Retina (tissue), 1 donor: ENCODE data around the gene SCYL1.
"Not testable (repeated sequence)": the region's sequence is repeated elsewhere in the genome, so short reads cannot be mapped to it uniquely, and the experiment has no call there.

Experiments used
- DNase-seq: peaks from one replicate; pipeline ENCODE4 v3.0.0-alpha.2; 2016

The SCYL1 gene

GRCh38 chr11:65555693-65556231, 30.9 kb downstream of the SCYL1 start:
- DNase-seq = no peak

- DNase-seq = no peak
These were observed 31.8 kb downstream of the SCYL1 start for GRCh38 chr11:65556470-65557279.

- peak; percentile 32 for DNase-seq
These were observed 32.6 kb downstream of the SCYL1 start for GRCh38 chr11:65557280-65558001.

- DNase-seq = peak; percentile 83
These were observed 33.4 kb downstream of the SCYL1 start, which contains the start of gene LTBP3 for GRCh38 chr11:65558002-65558929. LTBP3 (minus strand) TSS chr11:65558359; CDS start chr11:65557959, 400 bp downstream.

- no peak for DNase-seq
These were observed 34.1 kb downstream of the SCYL1 start for GRCh38 chr11:65558930-65559509.

GRCh38 chr11:65559535-65559934, 34.7 kb downstream of the SCYL1 start:
- no peak for DNase-seq

GRCh38 chr11:65559951-65560537, 35.2 kb downstream of the SCYL1 start:
- DNase-seq = no peak

- peak; percentile 81 for DNase-seq
These were observed 35.9 kb downstream of the SCYL1 start for GRCh38 chr11:65560555-65561418.

GRCh38 chr11:65562020-65562419, 37.1 kb downstream of the SCYL1 start:
- DNase-seq = no peak

GRCh38 chr11:65562788-65563187, 37.9 kb downstream of the SCYL1 start:
- DNase-seq = no peak

GRCh38 chr11:65563601-65564000, 38.7 kb downstream of the SCYL1 start:
- DNase-seq = no peak

GRCh38 chr11:65564879-65565559, 40.1 kb downstream of the SCYL1 start:
- DNase-seq = not testable (repeated sequence)

GRCh38 chr11:65565624-65566453, 41.0 kb downstream of the SCYL1 start:
- DNase-seq = no peak

GRCh38 chr11:65569164-65569972, 44.5 kb downstream of the SCYL1 start:
- DNase-seq = no peak

- DNase-seq = peak; percentile 99
These were observed 45.4 kb downstream of the SCYL1 start, which contains the start of gene ZNRD2 for GRCh38 chr11:65569973-65570918. ZNRD2 (plus strand) TSS chr11:65570477; CDS start chr11:65570492, 15 bp downstream.

GRCh38 chr11:65571420-65571819, 46.5 kb downstream of the SCYL1 start:
- DNase-seq = no peak

- no peak for DNase-seq
These were observed 47.1 kb downstream of the SCYL1 start for GRCh38 chr11:65571940-65572339.
